ENCODE data around the gene CD52. TPM values are rescaled to one million over a fixed set of nuclear protein-coding genes. Genes with fewer than 3 reads are reported as not detected.
A peak's percentile ranks its signal among the peaks of the same experiment; 100 is the strongest.

The CD52 gene
- total and polyA plus RNA-seq, 2 of the 13 experiments (the other 11 are each of a cell fraction or from before 2014, with no cell fraction given), result 0.32 TPM; not detected in 1

DNA sequence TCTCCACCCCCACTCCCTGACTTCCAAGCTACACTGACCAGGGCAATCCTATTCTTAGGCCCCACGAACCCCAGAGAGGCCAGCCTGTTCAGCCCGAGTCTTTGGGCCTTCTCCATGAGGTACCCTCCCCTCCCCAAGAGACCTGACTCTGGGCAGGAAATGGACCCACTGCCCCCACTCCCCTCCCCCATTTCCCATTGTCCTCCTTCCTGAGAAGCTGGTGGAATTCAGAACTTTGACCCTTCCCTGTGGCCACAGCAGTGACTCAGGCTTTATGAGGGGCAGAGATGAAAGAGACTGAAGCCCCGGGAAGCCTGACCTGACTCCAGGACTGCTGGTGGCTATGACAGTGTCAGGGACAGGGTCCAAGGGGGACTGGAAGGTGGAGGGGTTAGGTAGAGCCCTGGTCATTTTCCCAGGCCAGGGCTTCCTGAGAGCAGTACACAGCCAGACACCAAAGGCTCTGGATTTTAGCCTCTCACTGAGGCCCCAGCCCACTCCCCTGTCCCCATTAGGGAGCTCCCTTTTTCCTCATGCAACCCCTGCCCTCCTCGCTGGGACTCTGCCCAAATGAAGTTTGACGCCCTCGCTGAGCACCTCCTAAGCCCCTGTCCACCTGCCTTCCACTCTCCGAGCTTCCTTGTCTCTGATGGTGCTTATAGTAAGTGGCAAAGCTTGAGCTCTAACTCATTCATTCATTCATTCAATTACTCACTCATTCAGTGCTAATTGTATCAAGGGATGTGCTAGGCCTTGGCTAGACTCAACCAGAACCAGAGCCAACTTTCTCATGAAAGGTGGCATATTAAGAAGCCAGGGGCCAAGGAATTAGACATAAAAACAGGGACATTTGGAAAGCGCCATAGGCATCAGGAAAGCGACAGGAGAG is 33.2 kb downstream of the CD52 start (continued):
- TF ChIP-seq, protein P1, sequence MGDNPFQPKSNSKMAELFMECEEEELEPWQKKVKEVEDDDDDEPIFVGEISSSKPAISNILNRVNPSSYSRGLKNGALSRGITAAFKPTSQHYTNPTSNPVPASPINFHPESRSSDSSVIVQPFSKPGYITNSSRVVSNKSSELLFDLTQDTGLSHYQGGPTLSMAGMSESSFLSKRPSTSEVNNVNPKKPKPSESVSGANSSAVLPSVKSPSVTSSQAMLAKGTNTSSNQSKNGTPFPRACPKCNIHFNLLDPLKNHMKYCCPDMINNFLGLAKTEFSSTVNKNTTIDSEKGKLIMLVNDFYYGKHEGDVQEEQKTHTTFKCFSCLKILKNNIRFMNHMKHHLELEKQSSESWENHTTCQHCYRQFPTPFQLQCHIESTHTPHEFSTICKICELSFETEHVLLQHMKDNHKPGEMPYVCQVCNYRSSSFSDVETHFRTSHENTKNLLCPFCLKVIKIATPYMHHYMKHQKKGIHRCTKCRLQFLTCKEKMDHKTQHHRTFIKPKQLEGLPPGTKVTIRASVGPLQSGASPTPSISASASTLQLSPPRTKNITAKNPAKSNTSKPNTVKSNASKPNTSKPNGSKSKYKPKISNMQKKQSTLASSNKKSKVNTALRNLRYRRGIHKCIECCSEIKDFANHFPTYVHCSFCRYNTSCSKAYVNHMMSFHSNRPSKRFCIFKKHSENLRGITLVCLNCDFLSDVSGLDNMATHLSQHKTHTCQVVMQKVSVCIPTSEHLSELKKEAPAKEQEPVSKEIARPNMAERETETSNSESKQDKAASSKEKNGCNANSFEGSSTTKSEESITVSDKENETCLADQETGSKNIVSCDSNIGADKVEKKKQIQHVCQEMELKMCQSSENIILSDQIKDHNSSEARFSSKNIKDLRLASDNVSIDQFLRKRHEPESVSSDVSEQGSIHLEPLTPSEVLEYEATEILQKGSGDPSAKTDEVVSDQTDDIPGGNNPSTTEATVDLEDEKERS (CRISPR knock-in tag; IDR thresholded peaks at IDR 0.05), result peak; percentile 84
- TF ChIP-seq, protein P2, sequence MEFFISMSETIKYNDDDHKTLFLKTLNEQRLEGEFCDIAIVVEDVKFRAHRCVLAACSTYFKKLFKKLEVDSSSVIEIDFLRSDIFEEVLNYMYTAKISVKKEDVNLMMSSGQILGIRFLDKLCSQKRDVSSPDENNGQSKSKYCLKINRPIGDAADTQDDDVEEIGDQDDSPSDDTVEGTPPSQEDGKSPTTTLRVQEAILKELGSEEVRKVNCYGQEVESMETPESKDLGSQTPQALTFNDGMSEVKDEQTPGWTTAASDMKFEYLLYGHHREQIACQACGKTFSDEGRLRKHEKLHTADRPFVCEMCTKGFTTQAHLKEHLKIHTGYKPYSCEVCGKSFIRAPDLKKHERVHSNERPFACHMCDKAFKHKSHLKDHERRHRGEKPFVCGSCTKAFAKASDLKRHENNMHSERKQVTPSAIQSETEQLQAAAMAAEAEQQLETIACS (CRISPR knock-in tag; IDR thresholded peaks at IDR 0.05), result no peak
- no peak for TF ChIP-seq ZBTB1 (CRISPR knock-in tag; IDR thresholded peaks at IDR 0.05; ENCODE audit: borderline replicate concordance)
- TF ChIP-seq, protein P3, sequence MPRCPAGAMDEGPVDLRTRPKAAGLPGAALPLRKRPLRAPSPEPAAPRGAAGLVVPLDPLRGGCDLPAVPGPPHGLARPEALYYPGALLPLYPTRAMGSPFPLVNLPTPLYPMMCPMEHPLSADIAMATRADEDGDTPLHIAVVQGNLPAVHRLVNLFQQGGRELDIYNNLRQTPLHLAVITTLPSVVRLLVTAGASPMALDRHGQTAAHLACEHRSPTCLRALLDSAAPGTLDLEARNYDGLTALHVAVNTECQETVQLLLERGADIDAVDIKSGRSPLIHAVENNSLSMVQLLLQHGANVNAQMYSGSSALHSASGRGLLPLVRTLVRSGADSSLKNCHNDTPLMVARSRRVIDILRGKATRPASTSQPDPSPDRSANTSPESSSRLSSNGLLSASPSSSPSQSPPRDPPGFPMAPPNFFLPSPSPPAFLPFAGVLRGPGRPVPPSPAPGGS (CRISPR knock-in tag; IDR thresholded peaks at IDR 0.05), result peak; percentile 62
- TF ChIP-seq ZNF747 (CRISPR knock-in tag; IDR thresholded peaks at IDR 0.05; ENCODE audit: borderline replicate concordance), result peak; percentile 79; the same call in 1 of the 2 replicates
- TF ChIP-seq, protein P4, sequence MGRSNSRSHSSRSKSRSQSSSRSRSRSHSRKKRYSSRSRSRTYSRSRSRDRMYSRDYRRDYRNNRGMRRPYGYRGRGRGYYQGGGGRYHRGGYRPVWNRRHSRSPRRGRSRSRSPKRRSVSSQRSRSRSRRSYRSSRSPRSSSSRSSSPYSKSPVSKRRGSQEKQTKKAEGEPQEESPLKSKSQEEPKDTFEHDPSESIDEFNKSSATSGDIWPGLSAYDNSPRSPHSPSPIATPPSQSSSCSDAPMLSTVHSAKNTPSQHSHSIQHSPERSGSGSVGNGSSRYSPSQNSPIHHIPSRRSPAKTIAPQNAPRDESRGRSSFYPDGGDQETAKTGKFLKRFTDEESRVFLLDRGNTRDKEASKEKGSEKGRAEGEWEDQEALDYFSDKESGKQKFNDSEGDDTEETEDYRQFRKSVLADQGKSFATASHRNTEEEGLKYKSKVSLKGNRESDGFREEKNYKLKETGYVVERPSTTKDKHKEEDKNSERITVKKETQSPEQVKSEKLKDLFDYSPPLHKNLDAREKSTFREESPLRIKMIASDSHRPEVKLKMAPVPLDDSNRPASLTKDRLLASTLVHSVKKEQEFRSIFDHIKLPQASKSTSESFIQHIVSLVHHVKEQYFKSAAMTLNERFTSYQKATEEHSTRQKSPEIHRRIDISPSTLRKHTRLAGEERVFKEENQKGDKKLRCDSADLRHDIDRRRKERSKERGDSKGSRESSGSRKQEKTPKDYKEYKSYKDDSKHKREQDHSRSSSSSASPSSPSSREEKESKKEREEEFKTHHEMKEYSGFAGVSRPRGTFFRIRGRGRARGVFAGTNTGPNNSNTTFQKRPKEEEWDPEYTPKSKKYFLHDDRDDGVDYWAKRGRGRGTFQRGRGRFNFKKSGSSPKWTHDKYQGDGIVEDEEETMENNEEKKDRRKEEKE (IDR thresholded peaks at IDR 0.05), result no peak
- TF ChIP-seq KDM5A (IDR thresholded peaks at IDR 0.05; ENCODE audit: borderline replicate concordance, low read length), result no peak; the same call in 1 of the 2 replicates
- no peak for TF ChIP-seq GLI4 (CRISPR knock-in tag; IDR thresholded peaks at IDR 0.05; ENCODE audit: borderline replicate concordance)
- TF ChIP-seq, protein P5, sequence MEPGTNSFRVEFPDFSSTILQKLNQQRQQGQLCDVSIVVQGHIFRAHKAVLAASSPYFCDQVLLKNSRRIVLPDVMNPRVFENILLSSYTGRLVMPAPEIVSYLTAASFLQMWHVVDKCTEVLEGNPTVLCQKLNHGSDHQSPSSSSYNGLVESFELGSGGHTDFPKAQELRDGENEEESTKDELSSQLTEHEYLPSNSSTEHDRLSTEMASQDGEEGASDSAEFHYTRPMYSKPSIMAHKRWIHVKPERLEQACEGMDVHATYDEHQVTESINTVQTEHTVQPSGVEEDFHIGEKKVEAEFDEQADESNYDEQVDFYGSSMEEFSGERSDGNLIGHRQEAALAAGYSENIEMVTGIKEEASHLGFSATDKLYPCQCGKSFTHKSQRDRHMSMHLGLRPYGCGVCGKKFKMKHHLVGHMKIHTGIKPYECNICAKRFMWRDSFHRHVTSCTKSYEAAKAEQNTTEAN (CRISPR knock-in tag; conservative IDR thresholded peaks at IDR 0.05), result no peak; the same call in 1 of the 2 replicates
- no peak for TF ChIP-seq MAF1 (CRISPR knock-in tag; IDR thresholded peaks at IDR 0.05; ENCODE audit: borderline replicate concordance)
- peak; percentile 65 for TF ChIP-seq MIER2 (CRISPR knock-in tag; IDR thresholded peaks at IDR 0.05)
- TF ChIP-seq HMG20B (CRISPR knock-in tag; conservative IDR thresholded peaks at IDR 0.05), result peak; percentile 58; the same call in 1 of the 2 replicates
- TF ChIP-seq ZSCAN25 (CRISPR knock-in tag; IDR thresholded peaks at IDR 0.05), result peak; percentile 84
- peak; percentile 93 for TF ChIP-seq ASH2L (IDR thresholded peaks at IDR 0.05; ENCODE audit: insufficient read length, low read depth, low read length)
- TF ChIP-seq, protein P6, sequence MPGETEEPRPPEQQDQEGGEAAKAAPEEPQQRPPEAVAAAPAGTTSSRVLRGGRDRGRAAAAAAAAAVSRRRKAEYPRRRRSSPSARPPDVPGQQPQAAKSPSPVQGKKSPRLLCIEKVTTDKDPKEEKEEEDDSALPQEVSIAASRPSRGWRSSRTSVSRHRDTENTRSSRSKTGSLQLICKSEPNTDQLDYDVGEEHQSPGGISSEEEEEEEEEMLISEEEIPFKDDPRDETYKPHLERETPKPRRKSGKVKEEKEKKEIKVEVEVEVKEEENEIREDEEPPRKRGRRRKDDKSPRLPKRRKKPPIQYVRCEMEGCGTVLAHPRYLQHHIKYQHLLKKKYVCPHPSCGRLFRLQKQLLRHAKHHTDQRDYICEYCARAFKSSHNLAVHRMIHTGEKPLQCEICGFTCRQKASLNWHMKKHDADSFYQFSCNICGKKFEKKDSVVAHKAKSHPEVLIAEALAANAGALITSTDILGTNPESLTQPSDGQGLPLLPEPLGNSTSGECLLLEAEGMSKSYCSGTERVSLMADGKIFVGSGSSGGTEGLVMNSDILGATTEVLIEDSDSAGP (CRISPR knock-in tag; IDR thresholded peaks at IDR 0.05; ENCODE audit: borderline replicate concordance), result peak; percentile 67

All from HepG2 (cell line).